NCI-H510A treated with DMSO at 0.1 percent for 48 hours (cell line): Measurements from ENCODE around the gene C1orf198.
A peak's percentile ranks its signal among the peaks of the same experiment; 100 is the strongest.

Experiments
- DNase-seq: peaks from one replicate; lab custom pipeline; 2025; lab: John Stamatoyannopoulos, UW

The C1orf198 gene

DNA sequence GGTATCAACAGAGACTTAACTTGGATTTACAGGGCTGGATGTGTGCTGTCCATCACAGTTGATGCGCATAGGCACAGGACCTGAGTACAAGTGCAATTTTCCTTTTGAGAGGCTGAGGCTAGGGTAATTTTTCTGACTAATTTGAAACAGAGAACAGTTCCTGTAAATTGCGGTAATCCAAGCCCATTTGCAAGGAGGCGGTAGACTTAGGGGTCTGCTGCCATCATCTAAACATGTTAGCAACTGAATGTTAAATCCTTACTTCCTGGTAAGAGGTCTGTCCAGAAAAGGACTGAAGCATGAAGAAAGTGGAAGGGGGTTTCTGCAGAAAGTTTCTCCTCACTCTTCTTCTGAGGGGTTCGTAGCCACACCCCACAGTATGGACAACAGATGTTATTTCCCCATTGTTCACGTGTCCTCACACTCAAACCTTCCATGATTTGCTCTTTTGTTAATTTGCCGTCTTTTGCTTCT is 23.7 kb upstream of the C1orf198 start:
- no peak for DNase-seq

DNA sequence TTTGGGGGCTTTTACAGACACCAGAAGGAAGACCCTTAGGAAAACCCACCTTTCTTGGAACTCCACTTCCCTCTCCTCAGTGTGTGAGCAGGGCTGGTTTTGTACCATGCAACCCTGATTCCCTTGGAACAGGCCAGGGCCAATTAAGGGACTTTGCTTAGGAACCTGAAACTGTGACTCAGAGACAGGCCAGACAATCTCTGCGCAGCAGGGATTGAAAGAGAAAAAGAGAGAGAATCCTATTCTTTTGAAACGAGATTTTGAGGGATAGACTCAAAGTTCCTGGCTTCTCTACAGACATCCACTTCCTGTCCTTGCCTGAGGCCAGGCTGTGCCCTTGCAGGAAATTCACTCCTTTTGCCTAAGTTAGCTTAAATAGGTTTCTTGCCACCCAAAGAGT is 23.1 kb upstream of the C1orf198 start:
- DNase-seq = no peak

- DNase-seq = no peak
Observed at GRCh38 chr1:230884646-230885045, 16.3 kb upstream of the C1orf198 start.

DNA sequence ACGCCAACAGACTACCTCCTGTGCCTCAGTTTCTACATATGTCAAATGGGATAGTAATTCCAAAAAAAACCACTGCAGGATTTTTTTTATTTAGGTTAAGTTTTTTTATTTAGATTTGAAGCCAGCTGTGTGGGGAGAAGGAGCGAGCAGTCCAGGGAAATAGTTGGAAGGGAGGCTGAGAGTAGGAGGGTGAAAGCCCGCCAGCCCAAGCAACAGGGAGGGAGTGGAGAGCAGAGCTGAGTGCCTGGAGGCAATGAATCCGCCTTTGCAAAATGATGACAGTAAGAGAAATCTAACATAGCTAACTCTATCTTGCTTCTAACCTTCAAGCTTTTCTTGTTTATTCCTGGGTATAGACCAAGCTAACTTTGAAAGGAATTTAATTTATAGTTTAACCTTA is 15.6 kb upstream of the C1orf198 start:
- no peak for DNase-seq

DNA sequence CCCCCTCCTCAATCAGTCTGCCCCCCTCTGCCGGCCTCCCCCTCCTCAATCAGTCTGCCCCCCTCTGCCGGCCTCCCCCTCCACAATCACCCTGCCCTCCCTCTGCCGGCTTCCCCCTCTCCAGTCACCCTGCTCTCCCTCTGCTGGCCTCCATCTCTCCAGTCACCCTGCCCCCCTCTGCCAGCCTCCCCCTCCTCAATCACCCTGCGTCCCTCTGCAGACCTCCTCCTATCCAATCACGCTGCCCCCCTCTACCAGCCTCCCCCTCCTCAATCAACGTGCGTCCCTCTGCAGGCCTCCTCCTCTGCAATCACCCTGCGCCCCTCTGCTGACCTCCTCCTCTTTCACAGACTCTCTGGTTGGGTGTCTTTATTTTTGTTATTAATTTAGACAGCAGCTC is 11.5 kb upstream of the C1orf198 start:
- no peak for DNase-seq

GRCh38 chr1:230878591-230878990 is 10.3 kb upstream of the C1orf198 start:
- no peak for DNase-seq

DNA sequence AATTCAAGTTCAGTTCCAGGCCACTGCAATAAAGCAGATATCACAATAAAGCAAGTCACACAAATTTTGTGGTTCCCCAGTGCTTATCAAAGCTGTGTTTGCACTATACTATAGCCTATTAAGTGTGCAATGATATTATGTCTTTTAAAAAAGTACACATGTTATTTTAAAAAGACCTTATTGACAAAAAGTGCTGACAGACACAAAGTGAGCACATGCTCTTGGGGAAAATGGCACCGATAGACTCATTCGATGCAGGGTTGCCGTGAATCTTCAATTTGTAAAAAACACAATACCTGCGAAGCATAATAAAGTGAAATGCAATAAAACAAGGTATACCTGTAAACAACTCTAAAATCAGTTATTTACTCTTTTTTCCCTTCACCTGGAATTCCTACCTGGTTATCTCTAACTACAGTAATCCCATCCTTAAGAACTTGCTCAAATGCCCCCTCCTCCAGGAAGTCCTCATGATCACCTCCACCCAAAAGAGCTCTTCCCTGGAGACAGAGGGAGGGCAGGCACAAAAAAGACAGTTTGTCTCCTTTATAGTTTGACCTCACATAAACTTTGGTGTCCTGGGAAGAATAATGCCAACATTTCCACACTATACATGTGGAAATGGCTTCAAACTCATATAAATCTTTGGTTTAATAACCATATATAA is 9.7 kb upstream of the C1orf198 start:
- DNase-seq = no peak

GRCh38 chr1:230877146-230877923 is 9.0 kb upstream of the C1orf198 start:
- no peak for DNase-seq

GRCh38 chr1:230876660-230877059 is 8.3 kb upstream of the C1orf198 start:
- DNase-seq = no peak

DNA sequence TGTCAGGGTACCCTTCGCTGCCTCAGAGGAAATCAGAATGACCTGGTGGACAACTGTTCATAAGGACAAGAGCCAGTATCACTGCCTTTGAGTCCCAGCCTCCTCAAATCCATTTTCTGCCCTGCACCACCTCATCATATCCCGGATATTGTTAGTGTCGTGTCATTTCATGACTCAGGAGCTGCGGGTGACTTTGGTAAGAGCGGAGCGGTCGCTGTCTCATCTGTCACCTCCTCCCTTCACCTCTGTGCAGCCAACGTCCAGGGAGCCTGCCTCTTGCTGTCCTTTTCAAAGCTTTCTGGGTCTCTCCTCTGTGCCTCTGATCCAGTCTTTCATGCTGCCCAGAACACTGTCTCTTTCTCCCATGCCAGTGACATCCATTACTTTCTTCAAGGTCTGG is 7.0 kb upstream of the C1orf198 start:
- DNase-seq = no peak

GRCh38 chr1:230870916-230871315 is 2.6 kb upstream of the C1orf198 start:
- no peak for DNase-seq

- peak; percentile 14 for DNase-seq
Observed at GRCh38 chr1:230869500-230869899, 1.2 kb upstream of the C1orf198 start.

- peak; percentile 53 for DNase-seq
Observed at GRCh38 chr1:230868736-230869385, 540 bp upstream of the C1orf198 start.

DNA sequence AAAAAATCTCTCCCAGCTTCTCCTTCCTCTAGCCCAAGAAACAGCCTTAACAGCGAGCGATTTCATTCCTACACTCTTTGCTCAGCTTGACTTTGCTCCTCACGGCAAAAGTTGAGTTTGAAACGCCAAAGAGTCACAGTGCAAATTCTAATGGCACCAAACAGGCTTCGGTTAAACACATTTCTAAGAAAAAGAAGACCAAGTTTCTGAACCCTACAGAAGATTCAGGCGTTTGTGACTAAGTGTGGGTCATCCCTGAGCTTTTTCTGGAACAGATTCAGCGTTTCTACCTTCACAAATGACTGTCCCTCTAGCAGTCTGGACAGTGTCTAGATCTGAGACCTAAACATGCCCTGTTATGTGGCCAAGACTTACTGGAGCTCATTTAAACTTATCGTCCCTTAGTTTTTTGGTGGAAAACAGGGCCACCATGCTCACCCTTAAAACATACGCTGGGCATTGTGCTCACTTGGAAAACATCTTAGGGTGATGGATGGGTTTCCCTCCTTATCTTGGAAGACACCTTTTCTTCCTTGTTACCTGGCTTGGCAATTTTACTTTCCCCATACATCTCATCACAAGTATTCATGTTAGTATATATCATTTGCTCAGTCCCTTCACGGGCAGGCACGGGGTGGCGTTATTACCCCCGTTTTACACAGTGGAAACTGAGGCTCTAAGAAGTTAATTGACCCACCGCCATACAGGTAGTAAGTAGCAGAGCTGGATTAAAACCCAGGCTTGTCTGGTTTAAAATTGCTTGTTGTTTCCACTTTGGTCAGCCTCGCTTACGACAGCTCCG is 1.0 kb downstream of the C1orf198 start:
- DNase-seq = peak; percentile 38

- no peak for DNase-seq
Observed at GRCh38 chr1:230866171-230867070, 1.9 kb downstream of the C1orf198 start.

DNA sequence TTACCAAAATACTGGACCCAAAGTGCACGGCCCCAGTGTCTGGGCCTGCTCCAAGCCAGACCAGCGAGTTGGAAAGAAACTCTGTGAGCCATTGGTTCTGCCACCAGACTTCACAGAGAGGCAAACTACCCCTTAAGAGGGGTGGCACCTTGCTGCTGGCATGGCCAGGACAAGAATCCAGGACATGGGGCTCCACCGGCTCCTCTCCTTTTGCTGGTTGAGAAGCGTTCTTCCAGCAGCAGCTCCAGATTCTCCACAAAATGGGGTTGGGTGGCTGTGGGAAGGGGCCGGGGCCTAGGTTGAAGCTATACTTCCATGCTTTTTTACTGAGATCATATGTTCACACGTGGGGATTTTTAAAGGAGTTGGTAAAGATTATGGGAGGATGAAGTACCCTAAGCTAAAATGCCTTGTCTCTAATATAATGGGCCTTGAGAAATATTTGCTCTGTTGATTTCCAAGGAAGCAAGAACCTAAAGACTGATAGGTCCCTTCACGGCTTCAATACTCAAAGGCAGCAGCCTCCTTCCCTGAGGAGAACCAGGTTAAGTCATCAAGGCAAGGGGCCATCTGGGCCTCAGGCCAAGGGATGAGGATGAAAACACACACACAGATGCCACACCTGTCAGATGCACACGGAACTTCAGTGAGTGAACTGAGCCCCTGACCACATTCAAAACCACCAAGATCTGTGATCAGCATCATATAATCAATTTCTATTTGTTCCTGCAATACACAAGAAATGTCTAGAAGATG is 3.1 kb downstream of the C1orf198 start:
- peak; percentile 8 for DNase-seq

GRCh38 chr1:230864441-230864840 is 3.9 kb downstream of the C1orf198 start:
- DNase-seq = no peak

- peak; percentile 87 for DNase-seq
Observed at GRCh38 chr1:230863449-230863848, 4.9 kb downstream of the C1orf198 start.

DNA sequence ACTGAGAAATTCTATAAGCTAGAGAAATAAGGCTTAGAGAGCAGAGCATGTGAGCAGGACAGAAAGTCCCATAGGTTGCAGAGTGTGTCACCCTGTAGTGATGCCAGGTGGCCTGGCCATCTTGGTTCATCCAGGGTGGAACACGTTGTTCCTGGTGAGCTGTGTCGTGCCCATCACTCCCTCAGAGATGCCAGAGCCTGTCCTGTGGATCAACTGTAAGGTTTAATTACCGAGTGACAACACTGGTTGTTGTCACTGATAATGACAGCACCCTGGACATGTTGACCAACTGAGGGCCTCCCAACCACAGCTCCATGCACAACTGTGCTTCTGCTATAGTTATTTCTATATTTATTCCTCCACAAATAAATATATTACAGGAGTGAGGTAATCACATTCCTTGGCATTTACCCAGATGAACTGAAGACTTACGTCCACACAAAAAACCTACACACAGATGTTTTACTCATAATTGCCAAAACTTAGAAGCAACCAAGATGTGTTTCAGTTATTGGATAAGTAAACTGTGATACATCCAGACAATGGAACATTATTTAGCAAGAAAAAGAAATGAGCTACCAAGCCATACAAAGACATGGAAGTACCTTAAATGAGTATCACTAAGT is 6.2 kb downstream of the C1orf198 start:
- DNase-seq = no peak

- DNase-seq = no peak
Observed at GRCh38 chr1:230861489-230861888, 6.8 kb downstream of the C1orf198 start.
